Stimulated activated CD4-positive, alpha-beta T cell treated with anti-CD3 and anti-CD28 coated beads, Interleukin-4, amount 100 ng/mL, for 4 hours (primary cell): Measurements from ENCODE around the gene GADD45GIP1.

Experiments
- DNase-seq, 2 experiments: peaks; one replicate each; pipeline ENCODE4 v3.0.0-alpha.2; 2020

Gene GADD45GIP1

DNA sequence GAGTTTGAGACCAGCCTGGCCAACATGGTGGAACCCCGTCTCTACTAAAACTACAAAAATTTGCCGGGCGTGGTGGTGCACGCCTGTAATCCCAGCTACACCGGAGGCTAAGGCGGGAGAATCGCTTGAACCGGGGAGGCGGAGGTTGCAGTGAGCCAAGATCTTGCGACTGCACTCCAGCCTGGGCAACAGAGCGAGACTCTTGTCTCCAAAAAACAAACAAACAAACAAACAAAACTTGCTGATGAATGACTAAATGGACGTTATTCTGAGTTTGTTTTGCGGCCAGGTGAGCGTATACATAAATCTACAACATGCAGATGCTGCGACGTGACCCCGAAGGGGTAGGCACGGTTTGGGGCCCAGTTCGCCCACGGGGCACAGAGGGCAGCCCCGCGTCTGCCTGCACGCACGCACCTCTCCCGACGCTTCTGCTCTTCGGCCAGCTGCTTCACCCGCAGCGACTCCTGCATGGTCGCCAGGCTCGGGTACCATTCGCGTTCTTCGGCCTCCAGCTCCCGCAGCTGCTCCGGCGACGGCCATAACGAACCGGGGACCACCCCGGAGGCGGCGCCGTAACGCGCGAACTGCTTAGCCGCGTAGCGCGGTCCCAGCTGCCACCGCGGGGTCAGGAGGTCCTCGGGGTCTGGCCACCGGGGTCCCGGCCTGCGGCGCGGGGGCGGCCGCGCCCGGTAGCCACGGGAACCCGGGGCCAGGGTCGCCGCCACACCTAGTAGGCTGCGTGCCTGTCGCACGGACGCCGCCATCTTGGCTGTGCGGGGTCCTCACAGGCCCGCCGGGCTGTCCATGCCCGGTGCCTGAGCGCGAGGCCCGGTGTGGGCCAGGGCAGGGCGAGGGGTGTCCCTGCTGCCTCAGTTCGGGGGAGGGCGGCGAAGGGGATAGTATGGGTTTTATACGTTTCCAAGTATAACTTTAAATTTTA lies at the start of gene GADD45GIP1:
Gene GADD45GIP1, minus strand, starts transcription at position 778 of the 943 bp plus-strand sequence. Its CDS starts 11 bp downstream, at position 767.
- peak; percentile 82 to 86 for DNase-seq

DNA sequence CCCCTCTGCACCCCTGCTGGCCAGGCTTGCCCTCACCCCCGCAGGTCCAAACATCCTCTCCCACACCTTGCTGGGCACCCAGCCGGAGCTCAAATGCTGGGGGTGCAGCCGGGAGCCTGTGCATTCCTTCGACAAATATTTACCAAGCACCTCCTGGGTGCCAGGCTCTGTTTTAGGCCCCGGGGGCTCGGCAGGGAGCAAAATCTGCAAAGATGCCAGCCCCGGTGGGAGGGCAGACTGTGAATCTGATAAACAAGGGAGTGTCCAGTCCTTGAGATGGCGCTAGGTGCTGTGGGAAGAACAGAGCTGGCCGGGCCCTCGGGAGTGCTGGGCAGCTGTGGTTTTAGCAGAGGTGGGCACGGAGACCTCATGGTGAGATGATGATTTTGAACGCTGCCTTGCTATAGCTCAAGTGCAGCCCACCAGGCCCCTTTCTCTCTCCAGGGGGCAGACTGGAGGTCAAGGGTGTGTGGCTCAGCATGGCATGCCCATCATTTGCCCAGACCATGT lies 48.9 kb upstream of the GADD45GIP1 start:
- DNase-seq: no peak

GRCh38 chr19:13005253-13005652 lies 48.2 kb upstream of the GADD45GIP1 start:
- no peak for DNase-seq

DNA sequence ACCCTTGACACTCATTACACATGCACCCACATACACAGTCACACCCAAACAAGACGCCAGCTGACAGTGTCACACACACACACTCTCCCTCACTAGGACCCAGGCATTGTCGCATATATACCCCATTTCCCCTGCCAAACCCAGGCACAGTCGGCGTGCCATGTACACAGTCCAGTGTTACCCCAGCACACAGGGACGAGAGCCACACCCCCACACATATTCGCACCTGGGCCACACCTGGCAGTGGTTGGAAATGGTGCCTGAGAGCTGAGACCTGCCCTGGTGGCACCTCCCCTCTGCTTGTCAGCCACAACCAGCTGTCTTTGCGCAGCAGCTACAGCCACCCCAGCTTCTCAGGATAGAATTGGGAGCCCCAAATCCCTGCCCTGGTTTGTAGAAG lies 47.2 kb upstream of the GADD45GIP1 start:
- DNase-seq: no peak

GRCh38 chr19:13003081-13003480 lies 46.1 kb upstream of the GADD45GIP1 start:
- no peak for DNase-seq

- DNase-seq: no peak
These were observed 45.3 kb upstream of the GADD45GIP1 start for GRCh38 chr19:13002166-13002898.

GRCh38 chr19:13001502-13002165 lies 44.6 kb upstream of the GADD45GIP1 start:
- DNase-seq: no peak

DNA sequence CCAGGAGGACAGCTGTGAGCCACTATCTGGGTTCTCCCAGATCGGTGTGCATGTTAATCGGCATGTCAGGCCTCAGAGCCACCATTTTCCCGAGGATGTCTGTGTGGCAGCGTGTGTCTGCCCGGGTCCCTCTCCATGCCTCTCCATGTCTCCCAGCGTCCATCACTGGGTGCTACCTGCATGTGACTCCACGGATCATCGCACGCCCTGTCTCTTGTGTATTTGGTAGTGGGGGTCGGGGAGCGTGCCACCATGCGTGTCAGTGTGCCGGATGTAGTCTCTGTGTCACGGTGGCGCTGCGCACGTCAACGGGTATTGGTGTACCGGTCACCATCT lies 44.1 kb upstream of the GADD45GIP1 start:
- no peak for DNase-seq

DNA sequence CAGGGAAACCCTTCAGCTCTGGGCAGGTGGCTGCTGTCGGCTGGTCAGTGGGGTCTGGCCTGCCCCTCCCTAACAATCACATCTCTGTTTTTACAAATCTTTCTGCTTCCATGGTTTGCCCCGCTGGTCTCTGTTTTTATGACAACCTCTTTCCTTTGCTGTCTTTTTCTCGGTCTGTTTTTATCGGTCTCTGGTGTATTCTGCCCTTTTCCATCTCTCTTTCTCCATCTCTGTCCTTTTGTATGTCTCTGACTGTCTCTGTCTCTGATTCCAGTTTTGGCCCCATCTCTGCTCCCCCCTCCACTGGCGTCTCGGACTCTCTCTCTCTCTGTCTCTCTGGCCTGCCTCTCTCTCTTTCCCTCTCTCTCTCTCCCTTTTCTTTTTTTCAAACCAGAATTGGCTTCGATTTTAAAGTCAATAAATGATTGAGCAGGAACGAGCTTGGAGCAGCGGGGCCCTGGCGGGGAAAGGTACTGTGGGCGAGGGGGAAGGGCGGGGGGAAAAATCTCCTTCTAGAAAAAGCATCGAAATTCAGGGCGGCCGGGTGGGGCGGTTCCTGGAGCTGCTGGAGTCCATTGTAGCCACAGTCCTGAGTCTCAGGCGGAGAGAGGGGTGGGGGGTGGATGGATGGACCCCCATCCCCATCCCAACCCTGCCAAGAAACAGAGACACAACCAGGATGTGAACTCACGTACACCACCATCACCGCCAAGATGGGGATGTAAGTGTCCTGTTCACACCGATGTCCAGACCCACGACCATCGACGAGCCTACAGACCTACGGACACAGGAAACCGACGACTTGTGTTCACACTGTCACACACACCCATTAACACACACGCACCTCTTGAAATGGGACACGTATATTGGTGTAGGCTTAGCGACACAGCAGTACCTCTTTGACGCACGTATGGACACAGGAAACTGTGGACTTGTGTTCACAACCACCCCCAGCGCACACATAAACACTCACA lies 41.2 kb upstream of the GADD45GIP1 start:
- DNase-seq: no peak

GRCh38 chr19:12997179-12997966 lies 40.4 kb upstream of the GADD45GIP1 start:
- DNase-seq: no peak

GRCh38 chr19:12996406-12997094 lies 39.5 kb upstream of the GADD45GIP1 start:
- no peak for DNase-seq

DNA sequence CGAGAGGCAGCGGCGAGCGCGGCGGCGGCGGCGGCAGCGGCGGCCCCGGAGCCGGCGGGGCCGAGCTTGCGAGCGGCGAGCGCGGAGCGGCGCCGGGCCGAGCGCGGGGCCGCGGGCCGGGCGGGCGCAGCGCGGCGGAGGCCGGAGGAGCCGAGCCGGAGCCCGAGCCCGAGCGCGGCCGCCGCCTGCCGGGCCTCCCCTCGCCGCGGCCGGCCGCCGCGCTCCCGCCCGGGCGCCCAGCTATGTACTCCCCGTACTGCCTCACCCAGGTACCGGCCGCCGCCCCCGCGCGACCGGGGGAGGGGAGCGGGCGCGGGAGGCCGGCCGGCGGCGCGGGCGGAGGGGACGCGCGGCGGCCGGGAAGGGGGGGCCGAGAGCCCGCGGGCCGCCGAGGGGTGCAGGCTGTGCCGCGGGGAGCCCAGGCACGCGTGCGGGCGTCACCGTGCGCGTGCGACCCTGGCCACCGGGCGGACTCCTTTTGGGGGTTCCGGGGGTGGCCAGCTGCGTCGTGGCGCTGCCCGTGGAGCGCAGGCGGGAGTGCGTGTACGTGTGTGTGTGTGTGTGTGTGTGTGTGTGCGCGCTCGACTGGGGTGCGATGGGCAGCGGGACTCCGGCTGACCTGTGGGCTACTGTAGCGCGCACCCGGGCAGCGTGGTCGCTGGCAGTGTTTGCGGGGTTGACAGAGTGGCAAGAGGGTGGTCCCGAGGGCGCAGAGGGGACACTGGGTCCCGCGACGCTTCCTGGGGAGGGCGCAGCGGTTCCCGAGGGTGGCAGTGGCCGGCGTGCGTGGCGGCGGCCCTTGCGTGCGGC lies 38.8 kb upstream of the GADD45GIP1 start:
- no peak for DNase-seq

DNA sequence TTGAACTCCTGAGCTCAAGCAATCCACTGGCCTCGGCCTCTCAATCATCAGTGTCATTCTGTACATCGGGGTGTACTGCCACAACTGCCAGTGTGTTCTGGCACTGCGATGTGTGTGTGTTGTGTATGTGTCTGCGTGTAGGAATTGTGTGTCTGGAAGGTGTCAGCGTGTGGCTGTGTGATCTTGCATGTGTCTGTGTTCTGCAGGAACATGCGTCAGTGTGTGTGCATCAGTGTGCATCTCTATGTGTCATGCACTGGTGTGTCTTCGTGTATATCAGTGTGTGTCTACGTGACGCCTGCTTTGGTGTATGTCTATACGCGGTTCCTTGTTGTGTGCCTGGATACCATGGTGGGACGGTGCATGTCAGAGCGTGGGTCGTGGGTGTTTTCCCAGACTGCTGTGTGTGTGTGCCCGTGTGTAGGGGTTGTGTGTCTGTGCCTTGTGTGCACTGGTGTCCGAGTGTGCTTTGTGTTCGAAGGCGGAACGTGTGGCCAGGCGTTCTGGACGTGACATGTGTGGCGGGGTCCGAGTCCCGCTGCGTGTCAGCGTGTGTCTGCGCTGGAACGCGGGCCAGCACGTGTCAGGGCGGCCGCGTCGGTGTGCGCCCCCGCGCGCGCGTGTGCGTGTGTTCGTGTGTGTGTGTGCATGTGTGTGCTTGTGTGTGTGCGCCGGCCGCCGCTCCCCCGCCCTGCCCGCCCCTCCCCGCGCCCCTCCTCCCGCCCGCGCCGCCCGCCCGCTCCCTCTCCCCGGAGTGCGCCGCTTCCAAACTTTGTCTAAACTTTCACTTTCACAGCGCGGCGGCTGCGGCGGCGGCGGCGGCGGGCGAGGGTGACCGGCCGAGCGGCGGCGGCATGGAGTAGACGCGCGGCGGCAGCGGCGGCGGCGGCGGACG lies 37.9 kb upstream of the GADD45GIP1 start, which contains the start of gene NFIX:
Gene NFIX, plus strand, starts transcription at position 775 of the 895 bp plus-strand sequence. CDS start 363 bp downstream, outside the sequence.
- DNase-seq: peak; percentile 70 to 71

GRCh38 chr19:12993562-12993961 lies 36.5 kb upstream of the GADD45GIP1 start:
- DNase-seq: no peak

DNA sequence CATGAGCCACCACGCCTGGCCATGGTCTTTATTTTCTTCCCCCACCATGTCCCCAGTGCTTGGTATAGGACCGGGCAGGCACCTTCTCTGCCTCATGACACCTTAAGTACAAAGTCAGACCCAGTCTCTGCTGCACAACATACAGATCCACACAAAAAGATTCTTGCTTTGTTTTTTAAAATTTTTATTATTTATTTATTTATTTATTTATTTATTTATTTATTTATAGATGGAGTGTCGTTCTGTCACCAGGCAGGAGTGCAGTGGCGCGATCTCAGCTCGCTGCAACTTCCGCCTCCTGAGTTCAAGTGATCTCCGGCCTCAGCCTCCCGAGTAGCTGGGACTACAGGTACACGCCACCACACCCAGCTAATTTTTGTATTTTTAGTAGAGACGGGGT lies 35.7 kb upstream of the GADD45GIP1 start:
- no peak for DNase-seq

- no peak for DNase-seq
These were observed 34.3 kb upstream of the GADD45GIP1 start for GRCh38 chr19:12991296-12991695.

- DNase-seq: no peak
These were observed 33.8 kb upstream of the GADD45GIP1 start for GRCh38 chr19:12990853-12991252.

GRCh38 chr19:12990431-12990830 lies 33.4 kb upstream of the GADD45GIP1 start:
- no peak for DNase-seq
